Activated naive CD4-positive, alpha-beta T cell treated with anti-CD3 and anti-CD28 coated beads, Interleukin-2, amount 50 U/mL, for 16 hours (primary cell): ENCODE results near the gene LTBP4.

Experiments used
- DNase-seq: peaks from one replicate; pipeline ENCODE4 v3.0.0-alpha.2; 2020

The LTBP4 gene

DNA sequence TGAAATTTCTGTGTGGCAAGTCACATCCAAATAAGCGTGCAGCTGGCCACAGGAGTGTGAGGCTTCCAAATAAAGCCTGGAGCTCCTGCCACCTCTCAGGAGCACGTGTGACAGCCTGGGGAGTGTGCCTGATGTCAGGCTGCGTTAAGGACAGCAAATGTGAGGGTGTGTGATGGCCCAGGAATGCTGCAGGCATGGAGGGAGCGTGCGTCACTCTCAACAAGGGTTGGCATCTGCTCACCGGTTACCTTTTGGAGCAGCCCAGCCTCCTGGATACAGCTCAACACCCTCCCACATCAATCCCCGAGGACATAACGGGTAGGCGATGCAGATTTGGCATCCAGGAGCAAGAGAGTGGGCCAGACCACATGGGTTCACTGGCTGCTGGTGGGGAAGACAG lies 70.2 kb downstream of the LTBP4 start:
- no peak for DNase-seq

DNA sequence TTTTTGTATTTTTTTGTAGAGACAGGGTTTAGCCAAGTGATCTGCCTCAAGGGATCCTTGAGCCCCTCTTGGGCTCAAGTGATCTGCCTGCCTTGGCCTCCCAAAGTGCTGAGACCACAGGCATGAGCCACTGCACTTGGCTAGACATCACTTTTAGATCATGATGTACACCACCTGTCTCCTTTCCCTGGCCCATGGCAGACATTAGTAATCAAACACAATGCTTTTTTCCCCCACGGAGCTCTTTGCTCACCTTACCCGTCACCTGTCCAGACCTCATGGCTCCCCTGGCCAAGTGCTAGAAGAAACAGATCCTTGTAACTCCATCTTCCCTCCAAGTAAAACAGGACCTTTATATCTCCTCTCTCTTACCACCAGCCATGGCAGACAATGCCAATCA lies 70.9 kb downstream of the LTBP4 start:
- no peak for DNase-seq

GRCh38 chr19:40672573-40673299 lies 71.6 kb downstream of the LTBP4 start:
- DNase-seq: no peak

DNA sequence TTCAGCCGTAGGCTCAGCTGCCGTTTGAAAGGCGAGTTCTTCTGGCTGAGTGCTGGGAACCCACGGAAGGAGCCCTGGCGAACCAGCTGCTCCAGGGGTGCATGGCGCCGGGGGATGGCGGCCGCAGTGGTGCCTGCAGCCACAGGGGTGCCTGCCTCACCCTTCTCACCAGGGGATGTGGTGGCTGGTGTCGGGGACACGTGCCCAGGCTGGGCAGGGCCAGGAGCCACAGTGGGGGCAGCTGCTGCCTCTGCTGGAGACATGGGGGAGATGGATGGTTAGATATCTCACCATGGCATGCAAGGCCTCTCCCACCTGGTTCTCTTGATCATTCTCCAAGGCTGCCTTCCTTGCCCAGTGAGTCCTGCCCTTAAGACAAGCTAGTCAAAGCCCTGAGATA lies 72.2 kb downstream of the LTBP4 start:
- no peak for DNase-seq

DNA sequence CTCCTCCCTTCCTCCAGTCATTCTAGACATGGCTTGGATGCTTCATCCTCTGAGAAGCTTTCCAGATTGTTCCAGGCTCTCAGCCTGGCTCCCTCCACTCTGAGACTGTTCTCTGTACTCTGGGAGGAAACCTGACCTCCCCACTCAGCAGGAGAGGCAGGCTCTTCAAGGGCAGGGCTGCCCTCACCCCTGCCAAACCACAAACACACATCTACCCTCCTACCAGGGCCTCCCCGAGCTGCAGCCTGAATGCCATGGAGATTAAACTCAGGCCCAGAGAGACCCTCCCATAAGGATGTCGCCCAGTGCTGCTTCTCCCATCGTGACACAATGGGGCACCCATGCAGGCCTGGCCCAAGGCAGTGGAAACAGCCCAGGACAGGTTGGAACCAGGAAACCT lies 73.1 kb downstream of the LTBP4 start:
- no peak for DNase-seq

DNA sequence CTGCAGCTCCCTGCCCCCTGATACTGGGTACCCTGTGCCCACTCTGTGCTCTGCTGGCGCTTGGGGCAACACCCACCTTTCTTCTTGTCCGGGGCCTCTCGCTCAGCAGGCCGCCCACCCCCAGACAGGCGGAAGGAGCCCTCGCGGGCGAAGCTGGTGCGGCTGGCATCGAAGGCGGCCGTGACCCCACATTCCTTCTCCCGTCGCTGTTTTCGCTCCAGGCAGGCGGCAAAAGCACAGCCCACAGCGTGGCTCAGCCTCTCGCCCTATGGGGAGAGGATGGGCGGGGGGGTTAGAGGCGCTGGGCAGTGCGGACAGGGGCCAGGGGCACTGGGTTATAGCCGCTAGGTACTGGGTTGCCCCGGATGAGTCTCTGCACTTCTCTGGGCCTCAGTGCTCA lies 76.0 kb downstream of the LTBP4 start:
- DNase-seq: no peak
